Stomach smooth muscle (tissue), 2 donors: Measurements from ENCODE around the gene MLH1.

ENCODE experiments used
- H3K27ac ChIP-seq: one replicate; pipeline ENCODE4 v1.7.0; 2013; ENCODE audit warnings: mild to moderate bottlenecking, low read length, inconsistent platforms
- H3K27me3 ChIP-seq, 2 donors: one replicate each; pipeline ENCODE4 v1.7.0; 2013; ENCODE audit warnings: low read length in 2 of 2; ENCODE audit not compliant: insufficient read depth in 2 of 2, control insufficient read depth in 1 of 2
- H3K36me3 ChIP-seq, 2 donors: one replicate each; pipeline ENCODE4 v1.7.0; 2013; ENCODE audit warnings: low read length in 2 of 2; ENCODE audit not compliant: control insufficient read depth in 2 of 2, insufficient read depth in 2 of 2
- H3K4me1 ChIP-seq: one replicate; pipeline ENCODE4 v1.7.0; 2013; ENCODE audit warnings: low read length; ENCODE audit not compliant: control insufficient read depth, insufficient read depth
- H3K4me3 ChIP-seq, 2 donors: one replicate each; pipeline ENCODE4 v1.7.0; 2013; ENCODE audit warnings: low read length in 2 of 2
- H3K9ac ChIP-seq, 2 donors: one replicate each; pipeline ENCODE4 v1.7.0; 2013; ENCODE audit warnings: low read length in 2 of 2, mild to moderate bottlenecking in 1 of 2
- H3K9me3 ChIP-seq, 2 donors: one replicate each; pipeline ENCODE4 v1.7.0; 2013; ENCODE audit warnings: low read length in 2 of 2; ENCODE audit not compliant: control insufficient read depth in 2 of 2
- donor health status: healthy.
- donor health status: Pancreatic carcinoma.

Gene MLH1

DNA sequence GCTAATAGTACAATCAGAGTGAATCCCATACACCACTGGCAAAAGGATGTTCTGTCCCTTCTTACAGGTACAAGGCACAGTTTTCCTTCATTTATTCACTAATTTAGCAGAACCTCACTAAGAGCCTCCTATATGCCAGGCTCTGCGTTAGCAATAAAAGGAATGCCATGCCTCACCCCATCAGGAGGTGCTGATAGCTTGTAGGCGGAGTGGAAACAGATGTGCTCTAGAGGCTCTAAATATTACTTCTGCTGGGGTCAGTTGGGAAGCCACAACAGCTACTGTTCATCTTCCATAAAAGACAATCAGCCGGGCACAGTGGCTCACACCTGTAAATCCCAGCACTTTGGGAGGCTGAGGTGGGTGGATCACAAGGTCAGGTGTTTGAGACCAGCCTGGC, 24.4 kb downstream of the MLH1 start:
- Histone ChIP-seq H3K27ac (no peak overlapping the region), H3K36me3 (peaks cover 57 to 68% of the 10 kb centered on the region in 2 donors), H3K4me3 (no peak overlapping the region), H3K9ac (no peak overlapping the region), H3K27me3 (no peaks in the 10 kb centered on the region), H3K4me1 (no peaks in the 10 kb centered on the region), H3K9me3 (no peaks in the 10 kb centered on the region)

DNA sequence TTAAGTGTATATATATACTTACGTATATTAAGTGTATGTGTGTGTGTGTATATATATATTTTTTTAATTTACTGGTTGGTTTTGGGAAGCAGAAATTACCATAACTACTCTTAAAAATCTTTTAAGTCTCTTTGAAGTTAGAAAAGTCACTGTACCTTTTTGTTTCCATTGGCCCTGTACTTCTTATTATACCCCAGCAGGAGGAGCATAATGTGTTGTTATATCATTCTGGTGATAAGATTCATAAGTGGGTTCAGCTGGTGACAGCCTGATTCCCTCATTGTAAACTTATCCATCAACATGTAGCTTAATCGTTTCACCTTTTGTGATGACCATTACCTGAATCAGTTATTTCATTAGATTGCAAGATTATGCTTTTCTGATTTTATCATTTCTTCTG, 30.8 kb downstream of the MLH1 start:
- Histone ChIP-seq H3K4me3 (no peak overlapping the region), H3K27me3 (no peaks in the 10 kb centered on the region), H3K9me3 (no peaks in the 10 kb centered on the region), H3K4me1 (no peaks in the 10 kb centered on the region), H3K36me3 (peaks cover 41 to 61% of the 10 kb centered on the region in 2 donors), H3K9ac (no peak overlapping the region), H3K27ac (no peak overlapping the region)

DNA sequence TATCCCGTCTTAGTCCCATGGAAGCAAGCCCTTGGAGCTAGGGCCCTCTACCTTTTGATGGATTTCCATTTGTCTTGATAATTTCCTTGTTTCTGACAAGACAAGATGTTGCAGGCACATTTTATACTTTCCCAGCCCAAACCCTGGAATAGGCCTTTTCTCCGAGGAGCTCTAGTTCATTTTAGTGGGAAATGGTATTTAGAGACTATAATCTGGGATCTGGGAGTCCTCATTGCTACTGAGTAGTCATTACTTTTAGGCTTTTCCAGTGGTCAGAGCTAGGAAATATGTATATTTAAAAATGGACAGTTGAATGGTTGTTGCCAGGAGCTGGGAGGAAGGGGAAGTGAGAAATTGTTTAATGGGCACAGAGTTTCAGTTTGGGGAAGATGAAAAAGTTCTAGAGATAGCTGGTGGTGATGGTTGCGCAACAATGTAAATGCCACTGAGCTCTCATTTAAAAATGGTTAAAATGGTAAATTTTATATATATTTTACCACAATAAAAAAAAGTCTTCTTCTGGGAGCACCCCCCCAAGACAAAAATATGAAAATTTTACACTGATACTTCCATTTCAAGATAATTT, 31.6 kb downstream of the MLH1 start:
- Histone ChIP-seq H3K9me3 (no peaks in the 10 kb centered on the region), H3K27ac (no peak overlapping the region), H3K36me3 (peaks cover 38 to 65% of the 10 kb centered on the region in 2 donors), H3K27me3 (no peaks in the 10 kb centered on the region), H3K9ac (no peak overlapping the region), H3K4me1 (peaks cover 3% of the 10 kb centered on the region), H3K4me3 (no peak overlapping the region)

DNA sequence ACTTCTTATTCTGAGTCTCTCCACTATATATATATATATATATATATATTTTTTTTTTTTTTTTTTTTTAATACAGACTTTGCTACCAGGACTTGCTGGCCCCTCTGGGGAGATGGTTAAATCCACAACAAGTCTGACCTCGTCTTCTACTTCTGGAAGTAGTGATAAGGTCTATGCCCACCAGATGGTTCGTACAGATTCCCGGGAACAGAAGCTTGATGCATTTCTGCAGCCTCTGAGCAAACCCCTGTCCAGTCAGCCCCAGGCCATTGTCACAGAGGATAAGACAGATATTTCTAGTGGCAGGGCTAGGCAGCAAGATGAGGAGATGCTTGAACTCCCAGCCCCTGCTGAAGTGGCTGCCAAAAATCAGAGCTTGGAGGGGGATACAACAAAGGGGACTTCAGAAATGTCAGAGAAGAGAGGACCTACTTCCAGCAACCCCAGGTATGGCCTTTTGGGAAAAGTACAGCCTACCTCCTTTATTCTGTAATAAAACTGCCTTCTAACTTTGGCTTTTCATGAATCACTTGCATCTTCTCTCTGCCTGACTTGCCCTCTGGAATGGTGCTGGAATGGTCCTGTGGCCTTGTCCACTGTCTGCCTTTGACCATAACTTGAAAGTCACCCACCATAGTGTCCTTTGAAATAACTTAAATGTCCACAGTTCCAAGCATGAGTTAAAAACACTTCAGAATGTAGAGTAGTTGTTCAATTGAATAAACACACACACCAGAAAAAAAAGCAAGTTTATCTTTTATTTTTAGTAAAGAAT, 32.4 kb downstream of the MLH1 start:
- Histone ChIP-seq H3K27ac (no peak overlapping the region), H3K27me3 (no peaks in the 10 kb centered on the region), H3K36me3 (peaks cover 30 to 56% of the 10 kb centered on the region in 2 donors), H3K9ac (no peak overlapping the region), H3K9me3 (no peaks in the 10 kb centered on the region), H3K4me1 (peaks cover 9% of the 10 kb centered on the region), H3K4me3 (no peak overlapping the region)

DNA sequence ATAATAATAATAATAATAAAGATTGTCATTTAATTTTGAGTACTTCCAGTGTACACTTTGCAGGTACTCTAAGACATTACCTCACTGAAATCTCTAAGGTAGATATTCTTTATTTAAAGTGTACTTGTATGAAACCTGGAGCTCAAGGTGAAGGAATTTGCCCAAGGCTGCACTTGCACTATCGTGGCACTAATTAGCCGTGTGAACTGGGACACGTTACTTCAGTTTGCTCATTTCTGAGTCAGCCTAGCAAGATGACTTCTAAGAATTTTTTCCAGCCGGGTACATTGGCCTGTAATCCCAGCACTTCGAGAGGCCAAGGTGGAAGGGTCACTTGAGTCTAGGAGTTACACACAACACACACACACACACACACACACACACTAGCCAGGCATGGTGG, 33.5 kb downstream of the MLH1 start:
- Histone ChIP-seq H3K4me3 (no peak overlapping the region), H3K9ac (no peak overlapping the region), H3K9me3 (no peaks in the 10 kb centered on the region), H3K36me3 (peaks cover 25 to 52% of the 10 kb centered on the region in 2 donors), H3K27me3 (no peaks in the 10 kb centered on the region), H3K27ac (no peak overlapping the region), H3K4me1 (peaks cover 20% of the 10 kb centered on the region)

DNA sequence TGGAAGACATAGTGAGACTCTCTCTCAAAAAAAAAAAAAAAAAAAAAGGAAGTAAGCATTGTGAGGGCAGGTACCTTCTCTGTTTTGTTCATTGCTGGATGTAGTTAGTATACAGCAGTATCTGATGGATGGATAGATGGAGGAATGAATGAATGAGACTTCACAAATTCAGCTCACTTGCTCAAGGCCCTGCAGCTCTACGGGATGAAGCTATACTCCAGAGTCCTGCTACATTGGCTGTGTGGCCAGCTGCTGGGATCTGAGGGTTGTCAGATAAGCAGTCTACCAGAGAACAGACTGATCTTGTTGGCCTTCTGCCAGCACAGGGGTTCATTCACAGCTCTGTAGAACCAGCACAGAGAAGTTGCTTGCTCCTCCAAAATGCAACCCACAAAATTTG, 35.0 kb downstream of the MLH1 start:
- no peak overlapping the region for H3K9ac ChIP-seq
- H3K27ac ChIP-seq, result no peak overlapping the region
- H3K4me3 ChIP-seq, result no peak overlapping the region
- H3K27me3 ChIP-seq, result no peaks in the 10 kb centered on the region
- H3K9me3 ChIP-seq, result no peaks in the 10 kb centered on the region
- peaks cover 15 to 44% of the 10 kb centered on the region in 2 donors for H3K36me3 ChIP-seq
- peaks cover 25% of the 10 kb centered on the region for H3K4me1 ChIP-seq

DNA sequence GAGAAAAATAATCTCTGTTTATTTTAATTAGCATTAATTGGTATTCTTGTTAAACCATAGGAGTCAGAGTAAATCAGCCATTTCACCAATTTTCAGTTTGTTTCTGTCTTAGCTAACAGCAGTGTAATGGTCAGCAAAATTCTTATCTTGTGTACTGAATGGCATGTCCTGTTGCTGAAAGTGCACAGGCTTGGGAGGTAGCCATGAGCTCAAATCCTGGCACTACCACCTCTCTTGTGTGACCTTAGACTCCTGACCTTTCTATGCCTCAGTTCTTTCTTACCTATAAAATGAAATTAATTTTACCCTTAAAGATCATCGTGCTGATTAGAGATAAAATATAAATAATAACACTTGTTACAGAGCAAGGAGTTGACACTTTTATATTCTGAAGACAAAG, 35.8 kb downstream of the MLH1 start:
- Histone ChIP-seq H3K27ac (no peak overlapping the region), H3K27me3 (no peaks in the 10 kb centered on the region), H3K36me3 (peaks cover 15 to 42% of the 10 kb centered on the region in 2 donors), H3K4me1 (peaks cover 25% of the 10 kb centered on the region), H3K9ac (no peak overlapping the region), H3K4me3 (no peak overlapping the region), H3K9me3 (no peaks in the 10 kb centered on the region)

DNA sequence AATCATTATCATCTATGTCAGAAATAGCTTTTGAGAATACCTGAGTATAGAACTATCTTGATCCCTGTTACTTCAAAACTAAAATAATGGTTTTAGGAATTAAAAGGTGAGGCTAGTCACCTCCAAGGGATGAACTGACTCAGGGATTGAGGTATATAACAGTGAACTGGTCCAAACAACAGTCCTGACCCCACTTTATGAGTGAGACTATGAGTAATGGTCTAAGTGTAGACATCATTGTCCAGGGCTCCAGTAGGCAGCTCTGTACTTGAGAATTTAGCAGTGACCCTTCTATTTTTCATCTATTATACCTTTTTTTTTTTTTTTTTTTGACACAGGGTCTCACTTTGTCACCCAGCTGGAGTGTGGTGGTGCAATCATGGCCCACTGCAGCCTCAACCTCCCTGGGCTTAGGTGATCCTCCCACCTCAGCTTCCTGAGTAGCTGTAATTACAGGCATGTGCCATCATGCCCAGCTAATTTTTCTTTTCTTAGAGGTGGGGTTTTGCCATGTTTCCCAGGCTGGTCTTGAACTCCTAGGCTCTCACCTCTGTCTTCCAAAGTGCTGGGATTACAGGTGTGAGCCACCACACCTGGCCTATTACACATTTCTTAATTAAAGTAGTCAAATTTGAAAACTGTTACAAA, 36.3 kb downstream of the MLH1 start:
- no peak overlapping the region for H3K4me3 ChIP-seq
- no peaks in the 10 kb centered on the region for H3K27me3 ChIP-seq
- H3K36me3 ChIP-seq, result peaks cover 15 to 42% of the 10 kb centered on the region in 2 donors
- H3K9me3 ChIP-seq, result no peaks in the 10 kb centered on the region
- H3K27ac ChIP-seq, result no peak overlapping the region
- peaks cover 25% of the 10 kb centered on the region for H3K4me1 ChIP-seq
- H3K9ac ChIP-seq, result no peak overlapping the region

DNA sequence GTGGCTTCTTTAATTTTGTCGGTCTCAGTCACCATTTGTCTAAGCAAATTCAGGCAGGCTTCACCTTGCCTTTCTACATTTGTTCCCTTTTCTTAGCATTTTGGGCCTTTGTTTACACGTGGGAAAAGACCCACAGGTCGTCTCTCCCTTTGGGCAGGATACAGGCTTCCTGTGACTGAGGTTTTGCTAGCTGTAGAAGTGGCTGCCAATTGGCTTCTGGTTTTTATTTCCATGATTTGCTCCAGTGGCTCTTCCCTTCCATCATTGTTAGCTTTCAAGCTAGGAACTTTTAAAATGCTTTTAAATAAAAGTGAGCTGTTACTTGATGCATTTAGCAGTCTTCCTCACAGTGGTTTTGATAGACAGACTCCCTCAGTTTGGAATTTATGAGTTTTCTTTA, 37.3 kb downstream of the MLH1 start:
- Histone ChIP-seq H3K27ac (no peak overlapping the region), H3K9ac (no peak overlapping the region), H3K36me3 (peaks cover 14 to 43% of the 10 kb centered on the region in 2 donors), H3K4me1 (peaks cover 25% of the 10 kb centered on the region), H3K9me3 (no peaks in the 10 kb centered on the region), H3K27me3 (no peaks in the 10 kb centered on the region), H3K4me3 (no peak overlapping the region)

DNA sequence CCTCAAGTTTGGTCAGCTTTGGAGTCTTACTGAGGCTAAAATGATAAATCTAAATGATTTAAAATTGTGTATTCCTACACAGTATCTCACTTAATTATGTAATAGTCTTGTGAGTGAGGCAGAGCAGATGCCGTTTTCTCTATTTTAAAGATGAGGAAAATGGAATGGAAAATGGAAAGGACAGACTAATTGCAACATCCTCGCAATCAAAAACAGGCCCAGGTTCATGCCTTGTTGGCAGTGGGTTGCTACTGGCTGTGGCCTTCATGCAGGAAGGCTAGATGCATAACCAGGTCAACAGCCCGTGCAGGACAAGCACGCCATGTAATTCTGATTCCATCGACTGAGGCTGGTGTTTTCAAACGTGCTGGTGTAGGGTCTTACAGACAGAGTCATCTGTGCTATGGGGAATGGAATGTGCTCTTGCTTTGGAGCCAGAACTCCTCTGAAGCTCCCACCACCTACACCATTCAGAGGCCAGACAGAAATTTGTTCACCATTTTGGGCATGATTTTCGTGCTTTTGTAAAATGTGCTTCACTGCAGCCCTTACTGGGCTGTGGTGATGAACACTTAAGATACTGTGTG, 37.9 kb downstream of the MLH1 start:
- H3K27me3 ChIP-seq, result no peaks in the 10 kb centered on the region
- no peaks in the 10 kb centered on the region for H3K9me3 ChIP-seq
- no peak overlapping the region for H3K27ac ChIP-seq
- no peak overlapping the region for H3K9ac ChIP-seq
- peaks cover 10 to 38% of the 10 kb centered on the region in 2 donors for H3K36me3 ChIP-seq
- H3K4me3 ChIP-seq, result peak overlapping the region in 1 of 2 donors; percentile 29
- H3K4me1 ChIP-seq, result peaks cover 25% of the 10 kb centered on the region
